H1 (cell line): ENCODE results near the gene DAG1. TPM values are rescaled to one million over a fixed set of nuclear protein-coding genes. Genes with fewer than 3 reads are reported as not detected.

Experiments used
- CTCF ChIA-PET: fragments of 300-600 bp; sonication (Branson Sonifier 250); formaldehyde crosslinking; loops from one replicate; lab custom pipeline; 2021; ENCODE audit not compliant: partially characterized antibody; lab: Charles Lee
- POLR2A ChIA-PET: fragments of 300-600 bp; sonication (Branson Sonifier 250); formaldehyde crosslinking; loops from one replicate; lab custom pipeline; 2021; ENCODE audit warnings: inconsistent platforms; ENCODE audit not compliant: partially characterized antibody; lab: Charles Lee
- DNase-seq, 2 experiments: peaks; one replicate each; pipeline versions ENCODE4 v3.0.0 to v3.0.0-alpha.2; 2010 to 2022; ENCODE audit warnings: low spot score in 2 of 2, low read depth in 1 of 2, mixed read lengths in 1 of 2
- FAIRE-seq: peaks from 2 replicates; lab custom pipeline; 2011; peaks lifted over from hg19 to GRCh38; lab: Jason Lieb, UNC
- H2AFZ ChIP-seq: 2 replicates; pipeline ENCODE4 v1.8.1; 2012; ENCODE audit warnings: low read length, inconsistent platforms
- H2AK5ac ChIP-seq: 2 replicates; pipeline ENCODE4 v1.6.1; 2013; ENCODE audit warnings: low read depth, low read length
- H2BK120ac ChIP-seq: replicated peaks from 2 replicates; pipeline ENCODE3; 2013; ENCODE audit warnings: low read depth, low read length, inconsistent platforms
- H2BK12ac ChIP-seq: 2 replicates; pipeline ENCODE4 v1.6.1; 2013; ENCODE audit warnings: low read depth, low read length
- H2BK15ac ChIP-seq: 2 replicates; pipeline ENCODE4 v1.6.1; 2013; ENCODE audit warnings: low read length
- H2BK20ac ChIP-seq: 2 replicates; pipeline ENCODE4 v1.6.1; 2013; ENCODE audit warnings: low read length
- H2BK5ac ChIP-seq: 2 replicates; pipeline ENCODE4 v1.6.1; 2013; ENCODE audit warnings: low read depth, low read length
- H3K14ac ChIP-seq: 2 replicates; pipeline ENCODE4 v1.6.1; 2013; ENCODE audit warnings: inconsistent platforms; ENCODE audit not compliant: insufficient read length
- H3K18ac ChIP-seq: 2 replicates; pipeline ENCODE4 v1.6.1; 2013; ENCODE audit warnings: low read length; ENCODE audit errors: extremely low read depth
- H3K23ac ChIP-seq: 2 replicates; pipeline ENCODE4 v1.6.1; 2013; ENCODE audit warnings: inconsistent platforms; ENCODE audit not compliant: insufficient read length
- H3K23me2 ChIP-seq: 2 replicates; pipeline ENCODE4 v1.6.1; 2013; ENCODE audit warnings: low read depth, low read length
- H3K27ac ChIP-seq: 2 replicates; pipeline ENCODE4 v1.6.1; 2011; ENCODE audit warnings: low read depth, low read length, inconsistent platforms
- H3K27me3 ChIP-seq, 4 experiments: replicated peaks in 1 of 4; 1 replicate in 1 of 4; 2 replicates in 3 of 4; pipeline versions ENCODE4 v1.6.1 to v1.8.1; 2011 to 2013; ENCODE audit warnings: low read length in 3 of 4, mild to moderate bottlenecking in 3 of 4, inconsistent platforms in 2 of 4, mixed read lengths in 2 of 4, moderate library complexity in 1 of 4; ENCODE audit not compliant: control insufficient read depth in 3 of 4, insufficient read depth in 3 of 4; ENCODE audit errors: extremely low read depth in 1 of 4
- H3K36me3 ChIP-seq, 4 experiments: 2 replicates each; pipeline versions ENCODE4 v1.6.1 to v1.8.1; 2011 to 2013; ENCODE audit warnings: mild to moderate bottlenecking in 4 of 4, low read length in 3 of 4, moderate library complexity in 2 of 4, control low read depth in 1 of 4, inconsistent platforms in 1 of 4; ENCODE audit not compliant: insufficient read depth in 4 of 4, control insufficient read depth in 2 of 4
- H3K4ac ChIP-seq: replicated peaks from 2 replicates; pipeline ENCODE3; 2013; ENCODE audit warnings: low read length, low read depth, mixed read lengths, inconsistent platforms; ENCODE audit not compliant: insufficient read length
- H3K4me1 ChIP-seq, 4 experiments: replicated peaks in 1 of 4; 1 replicate in 1 of 4; 2 replicates in 3 of 4; pipeline versions ENCODE4 v1.6.1 to v1.8.1; 2011 to 2013; ENCODE audit warnings: low read length in 3 of 4, inconsistent platforms in 2 of 4, mixed read lengths in 1 of 4; ENCODE audit not compliant: insufficient read depth in 4 of 4, control insufficient read depth in 3 of 4
- H3K4me2 ChIP-seq, 2 experiments: 2 replicates each; pipeline versions ENCODE4 v1.6.1 to v1.8.1; 2011 to 2013; ENCODE audit warnings: low read depth in 2 of 2, low read length in 2 of 2, control low read depth in 1 of 2, inconsistent platforms in 1 of 2, mild to moderate bottlenecking in 1 of 2; ENCODE audit not compliant: insufficient read depth in 1 of 2
- H3K4me3 ChIP-seq, 4 experiments: fragments of 200-600, 300-600 bp in 1 of 4; sonication (generic), shearing (Covaris generic), sonication (Bioruptor Twin) in 1 of 4; 2 replicates each; pipeline versions ENCODE4 v1.5.1 to v1.8.1; 2011 to 2016; ENCODE audit warnings: low read length in 4 of 4, low read depth in 3 of 4, control low read depth in 2 of 4, inconsistent platforms in 2 of 4, mild to moderate bottlenecking in 2 of 4, mixed read lengths in 1 of 4, moderate library complexity in 1 of 4; ENCODE audit not compliant: insufficient read depth in 2 of 4; ENCODE audit errors: extremely low read depth in 1 of 4
- H3K56ac ChIP-seq: replicated peaks from 2 replicates; pipeline ENCODE3; 2013; ENCODE audit warnings: low read depth, mild to moderate bottlenecking, mixed read lengths, low read length, inconsistent platforms; ENCODE audit not compliant: insufficient read length
- H3K79me1 ChIP-seq: 2 replicates; pipeline ENCODE4 v1.6.1; 2013; ENCODE audit warnings: low read depth, low read length, control low read depth
- H3K79me2 ChIP-seq, 2 experiments: 2 replicates each; pipeline versions ENCODE4 v1.6.1 to v1.8.1; 2012 to 2013; ENCODE audit warnings: low read length in 2 of 2, mild to moderate bottlenecking in 2 of 2, inconsistent platforms in 1 of 2; ENCODE audit not compliant: insufficient read depth in 2 of 2, control insufficient read depth in 1 of 2
- H3K9ac ChIP-seq, 4 experiments: replicated peaks in 1 of 4; 1 replicate in 1 of 4; 2 replicates in 3 of 4; pipeline versions ENCODE4 v1.6.1 to v1.8.1; 2011 to 2013; ENCODE audit warnings: low read depth in 3 of 4, low read length in 3 of 4, control low read depth in 2 of 4, mild to moderate bottlenecking in 2 of 4, moderate library complexity in 2 of 4, inconsistent platforms in 1 of 4; ENCODE audit errors: extremely low read depth in 1 of 4
- H3K9me3 ChIP-seq, 2 experiments: 2 replicates each; pipeline versions ENCODE4 v1.6.1 to v1.8.1; 2012 to 2013; ENCODE audit warnings: mild to moderate bottlenecking in 2 of 2, moderate library complexity in 2 of 2, control low read depth in 1 of 2, inconsistent platforms in 1 of 2, low read depth in 1 of 2, low read length in 1 of 2, mixed read lengths in 1 of 2; ENCODE audit not compliant: insufficient read depth in 2 of 2
- H4K20me1 ChIP-seq, 2 experiments: replicated peaks in 1 of 2; 2 replicates each; pipeline versions ENCODE3 to v1.8.1; 2011 to 2013; ENCODE audit warnings: inconsistent platforms in 2 of 2, low read length in 2 of 2, mild to moderate bottlenecking in 1 of 2; ENCODE audit not compliant: insufficient read depth in 2 of 2, control insufficient read depth in 1 of 2
- H4K5ac ChIP-seq: 2 replicates; pipeline ENCODE4 v1.6.1; 2013; ENCODE audit warnings: low read length, low read depth, mixed read lengths, inconsistent platforms; ENCODE audit not compliant: insufficient read length
- H4K8ac ChIP-seq: 2 replicates; pipeline ENCODE4 v1.8.0; 2013; ENCODE audit warnings: mild to moderate bottlenecking, moderate library complexity, low read length, inconsistent platforms; ENCODE audit not compliant: insufficient read depth; ENCODE audit errors: extremely low read depth
- H4K91ac ChIP-seq: replicated peaks from 2 replicates; pipeline ENCODE3; 2013; ENCODE audit warnings: low read length, mixed read lengths, inconsistent platforms; ENCODE audit not compliant: insufficient read length
- BRCA1 ChIP-seq: IDR thresholded peaks from 2 replicates; pipeline ENCODE4 v1.6.1; 2012; ENCODE audit warnings: low read depth, low read length, improper control_type of control experiment
- FOSL1 ChIP-seq: IDR thresholded peaks from 2 replicates; pipeline ENCODE4 v1.6.1; 2011; ENCODE audit warnings: mild to moderate bottlenecking, low read depth, low read length, moderate library complexity; ENCODE audit not compliant: insufficient read depth
- WGBS, 2 experiments: shearing (Covaris generic) in 1 of 2; methylation state at CpG; one replicate each; pipeline versions ENCODE4 v1.1.6 to v1.1.7; 2013 to 2015; ENCODE audit warnings: low lambda C conversion rate in 2 of 2, mixed read lengths in 2 of 2, inconsistent platforms in 1 of 2, low coverage in 1 of 2, missing lambda C conversion rate in 1 of 2; ENCODE audit not compliant: insufficient replicate concordance in 2 of 2, insufficient coverage in 1 of 2, insufficient read length in 1 of 2; ENCODE audit errors: extremely low coverage in 1 of 2, missing lambda C conversion rate in 1 of 2; 5-methylcytosine and 5-hydroxymethylcytosine counted together
- polyA plus RNA-seq, 7 experiments: library from polyadenylated mRNA; depleted of rRNA in 3 of 7; stranded (reverse) in 5 of 7; unstranded in 2 of 7; fragments of >200 nt in 5 of 7; fragments of 200-250 nt in 2 of 7; gene quantifications; 1 replicate in 5 of 7; 2 replicates in 1 of 7; 4 replicates in 1 of 7; pipeline versions ENCODE4 v1.2.1 to v1.2.3, GENCODE V29; 2011 to 2013; ENCODE audit warnings: missing spikeins in 2 of 7, mixed read lengths in 2 of 7
- total RNA-seq: library from RNA; stranded (reverse); fragmentation: NEBNext Ultra II Directional; extraction: Animal tissue kit (Norgen Biotek cat#: 25700); gene quantifications from 2 replicates; pipeline ENCODE4 v1.2.1, GENCODE V29; 2021
- TF ChIP-seq, protein P1 (sequence below): IDR thresholded peaks from 2 replicates; pipeline ENCODE4 v1.6.1; 2012; ENCODE audit warnings: low read length, inconsistent platforms

Gene DAG1
- total and polyA plus RNA-seq, 2 of the 8 experiments (the other 6 are each of a cell fraction or from before 2014, with no cell fraction given) = 97.5 to 138 TPM

DNA sequence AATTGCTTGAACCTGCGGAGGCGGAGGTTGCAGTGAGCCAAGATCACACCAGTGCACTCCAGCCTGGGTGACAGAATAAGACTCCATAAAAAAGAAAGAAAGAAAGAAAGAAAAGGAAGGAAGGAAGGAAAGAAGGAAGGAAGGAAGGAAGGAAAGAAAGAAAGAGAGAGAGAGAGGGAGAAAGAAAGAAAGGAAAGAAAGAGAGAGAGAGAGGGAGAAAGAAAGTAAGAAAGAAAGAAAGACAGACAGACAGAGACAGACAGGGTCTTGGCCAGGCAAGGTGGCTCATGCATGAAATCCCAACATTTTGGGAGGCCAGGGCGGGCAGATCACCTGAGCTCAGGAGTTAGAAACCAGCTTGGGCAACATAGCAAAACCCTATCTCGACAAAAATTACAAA is 16.4 kb upstream of the DAG1 start:
- no peak overlapping the region for H3K4me3 ChIP-seq
- no peaks in the 10 kb centered on the region for H3K79me1 ChIP-seq
- H3K36me3 ChIP-seq = no peaks in the 10 kb centered on the region
- H3K23me2 ChIP-seq = no peaks in the 10 kb centered on the region
- no peak overlapping the region for H3K18ac ChIP-seq
- no peak overlapping the region for H2AK5ac ChIP-seq
- no peak overlapping the region for H2BK12ac ChIP-seq
- no peak overlapping the region for H3K23ac ChIP-seq
- no peak overlapping the region for H3K56ac ChIP-seq
- no peak overlapping the region for H3K27ac ChIP-seq
- POLR2A ChIA-PET = interaction anchor here (1.4 to 11.8 kb wide), 4 partner anchors 18 to 42 kb away, joined by 3 to 205 read pairs (median 6); partner anchors contain the start of genes AMT, DAG1, RHOA and TCTA
- no peaks in the 10 kb centered on the region for H4K20me1 ChIP-seq
- H4K8ac ChIP-seq = no peak overlapping the region
- H2BK120ac ChIP-seq = no peak overlapping the region
- no peak overlapping the region for H2BK15ac ChIP-seq
- no peak for FAIRE-seq
- no peak overlapping the region for H2BK20ac ChIP-seq
- H4K5ac ChIP-seq = no peak overlapping the region
- H3K79me2 ChIP-seq = no peaks in the 10 kb centered on the region
- no peaks in the 10 kb centered on the region for H3K27me3 ChIP-seq
- peaks cover 4 to 6% (median 5%) of the 10 kb centered on the region in 4 experiments; a peak in 6 of 7 replicates for H3K4me1 ChIP-seq
- no peaks in the 10 kb centered on the region for H3K9me3 ChIP-seq
- TF ChIP-seq BRCA1 = no peak
- TF ChIP-seq FOSL1 = no peak
- TF ChIP-seq, protein P1, sequence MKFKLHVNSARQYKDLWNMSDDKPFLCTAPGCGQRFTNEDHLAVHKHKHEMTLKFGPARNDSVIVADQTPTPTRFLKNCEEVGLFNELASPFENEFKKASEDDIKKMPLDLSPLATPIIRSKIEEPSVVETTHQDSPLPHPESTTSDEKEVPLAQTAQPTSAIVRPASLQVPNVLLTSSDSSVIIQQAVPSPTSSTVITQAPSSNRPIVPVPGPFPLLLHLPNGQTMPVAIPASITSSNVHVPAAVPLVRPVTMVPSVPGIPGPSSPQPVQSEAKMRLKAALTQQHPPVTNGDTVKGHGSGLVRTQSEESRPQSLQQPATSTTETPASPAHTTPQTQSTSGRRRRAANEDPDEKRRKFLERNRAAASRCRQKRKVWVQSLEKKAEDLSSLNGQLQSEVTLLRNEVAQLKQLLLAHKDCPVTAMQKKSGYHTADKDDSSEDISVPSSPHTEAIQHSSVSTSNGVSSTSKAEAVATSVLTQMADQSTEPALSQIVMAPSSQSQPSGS = no peak
- no peak overlapping the region for H4K91ac ChIP-seq
- H3K4me2 ChIP-seq = no peak overlapping the region
- H2AFZ ChIP-seq = no peak overlapping the region
- WGBS, 2 experiments = 96% methylated on average over 3 of the region's 4 CpGs; no CpG with 5 or more reads in 1 of the 2 experiments
- DNase-seq = no peak
- H2BK5ac ChIP-seq = no peak overlapping the region
- CTCF ChIA-PET = interaction anchor here (0.7 to 4.1 kb wide), 28 partner anchors 9 to 218 kb away, joined by 3 to 50 read pairs (median 7); partner anchors contain the start of genes AMT and USP4
- H3K4ac ChIP-seq = no peak overlapping the region
- H3K14ac ChIP-seq = no peak overlapping the region
- H3K9ac ChIP-seq = no peak overlapping the region
